K562 (cell line): ENCODE measurements around the gene PWP2. TPM values are rescaled to one million over a fixed set of nuclear protein-coding genes. Genes with fewer than 3 reads are reported as not detected.

Experiments
- ATAC-seq: fragments of 200-7000 bp; cut with Tn5 transposase; 3 replicates; pipeline ENCODE4 v1.9.1; 2020; ENCODE audit warnings: moderate library complexity
- BruUV-seq: library from RNA; stranded (reverse); fragments of 400-500 nt; replicated peaks from 2 replicates; lab custom pipeline; 2021; lab: Mats Ljungman, UMichigan
- CTCF ChIA-PET: fragments of 300-600 bp; formaldehyde crosslinking; extraction: SDS; loops from one replicate; lab custom pipeline; 2021; ENCODE audit warnings: low intra/inter-chr PET ratio; lab: Yijun Ruan, JAX
- POLR2A ChIA-PET: fragments of 300-600, 350-650 bp; sonication (Branson Sonifier 250); formaldehyde crosslinking; extraction: SDS; loops from one replicate; lab custom pipeline; 2021; ENCODE audit warnings: antibody characterized with exemption, inconsistent platforms; lab: Yijun Ruan, JAX
- DNase-seq, 4 experiments: peaks; one replicate each; pipeline versions ENCODE4 v3.0.0 to v3.0.0-alpha.2; 2011 to 2018; ENCODE audit warnings: low spot score in 3 of 4, mixed read lengths in 3 of 4; ENCODE audit errors: extremely low read depth in 1 of 4
- FAIRE-seq: peaks from 2 replicates; lab custom pipeline; 2011; peaks lifted over from hg19 to GRCh38; lab: Jason Lieb, UNC
- H2AFZ ChIP-seq: 2 replicates; pipeline ENCODE4 v1.6.0; 2011; ENCODE audit warnings: low read depth, low read length, control low read depth, inconsistent platforms
- H3K27ac ChIP-seq: fragments of 200-600 bp; 3 replicates; pipeline ENCODE4 v1.8.0; 2011; ENCODE audit warnings: low read depth, mild to moderate bottlenecking, control low read depth, inconsistent platforms, low read length, moderate library complexity, mixed read lengths; ENCODE audit errors: extremely low read depth
- H3K27me3 ChIP-seq, 2 experiments: fragments of 300-600 bp in 1 of 2; 2 replicates in 1 of 2; 3 replicates in 1 of 2; pipeline versions ENCODE4 v1.6.0 to v1.8.0; 2011; ENCODE audit warnings: inconsistent platforms in 2 of 2, low read length in 2 of 2, mild to moderate bottlenecking in 1 of 2, mixed read lengths in 1 of 2, moderate library complexity in 1 of 2; ENCODE audit not compliant: control insufficient read depth in 2 of 2, insufficient read depth in 2 of 2
- H3K36me3 ChIP-seq: fragments of 300-600 bp; 3 replicates; pipeline ENCODE4 v1.8.0; 2011; ENCODE audit warnings: mild to moderate bottlenecking, low read length, inconsistent platforms; ENCODE audit not compliant: control insufficient read depth, insufficient read depth
- H3K4me1 ChIP-seq, 2 experiments: fragments of 200-600 bp in 1 of 2; replicated peaks in 1 of 2; 2 replicates in 1 of 2; 3 replicates in 1 of 2; pipeline versions ENCODE4 v1.5.1 to v1.8.0; 2011; ENCODE audit warnings: inconsistent platforms in 2 of 2, low read length in 2 of 2, mild to moderate bottlenecking in 1 of 2, mixed read lengths in 1 of 2, moderate library complexity in 1 of 2; ENCODE audit not compliant: control insufficient read depth in 2 of 2, insufficient read depth in 2 of 2
- H3K4me2 ChIP-seq: 2 replicates; pipeline ENCODE4 v1.6.1; 2011; ENCODE audit warnings: low read length, control low read depth, inconsistent platforms, mixed read lengths; ENCODE audit not compliant: insufficient read depth
- H3K4me3 ChIP-seq: fragments of 200-600 bp; sonication (generic), shearing (Covaris generic); 2 replicates; pipeline ENCODE4 v1.5.1; 2016; ENCODE audit warnings: control low read depth, inconsistent platforms
- H3K79me2 ChIP-seq: fragments of 200-600 bp; 3 replicates; pipeline ENCODE4 v1.8.0; 2011; ENCODE audit warnings: low read length, inconsistent platforms; ENCODE audit not compliant: control insufficient read depth, insufficient read depth
- H3K9ac ChIP-seq, 2 experiments: 2 replicates each; pipeline versions ENCODE4 v1.6.0 to v1.6.1; 2011; ENCODE audit warnings: low read depth in 2 of 2, low read length in 2 of 2, control low read depth in 1 of 2, inconsistent platforms in 1 of 2, mild to moderate bottlenecking in 1 of 2, mixed read lengths in 1 of 2; ENCODE audit not compliant: insufficient read depth in 1 of 2
- H3K9me1 ChIP-seq: one replicate; pipeline ENCODE4 v1.6.0; 2011; ENCODE audit warnings: inconsistent platforms, mild to moderate bottlenecking, low read length, moderate library complexity; ENCODE audit not compliant: control insufficient read depth, insufficient read depth
- H3K9me3 ChIP-seq: replicated peaks from 2 replicates; pipeline ENCODE4 v1.5.1; 2011; ENCODE audit warnings: low read depth, low read length, inconsistent platforms; ENCODE audit not compliant: control insufficient read depth, insufficient read depth
- H4K20me1 ChIP-seq: replicated peaks from 2 replicates; pipeline ENCODE4 v1.6.1; 2011; ENCODE audit warnings: low read length, inconsistent platforms, mixed read lengths; ENCODE audit not compliant: control insufficient read depth, insufficient read depth
- SRF ChIP-seq, 2 experiments: fragments of 250-450, 450-650 bp in 1 of 2; sonication (Bioruptor Pico) in 1 of 2; sonication (generic) in 1 of 2; formaldehyde crosslinking; IDR thresholded peaks; 2 replicates each; pipeline versions ENCODE4 v1.5.0 to v1.5.1; 2020 to 2022; ENCODE audit warnings: mild to moderate bottlenecking in 1 of 2, missing genetic modification reagents in 1 of 2
- WGBS: fragments of 100-300 bp; shearing (Covaris generic); methylation state at CpG from one replicate; pipeline ENCODE4 v1.1.6; 2016; ENCODE audit warnings: low coverage, mixed read lengths; ENCODE audit not compliant: insufficient coverage; ENCODE audit errors: missing lambda C conversion rate; 5-methylcytosine and 5-hydroxymethylcytosine counted together
- in situ Hi-C: fragments of 300-500 bp; cut with MboI; formaldehyde crosslinking; loops from 4 replicates; pipeline ENCODE4 v1.15.0; 2018; ENCODE audit warnings: inconsistent platforms, mixed read lengths
- intact Hi-C: fragments of 100-400 bp; cut with micrococcal nuclease; formaldehyde crosslinking; loops from 2 replicates; pipeline ENCODE4 v1.14.2; 2022
- polyA plus RNA-seq, 8 experiments: library from polyadenylated mRNA; depleted of rRNA in 4 of 8; stranded (reverse) in 5 of 8; unstranded in 3 of 8; fragments of >200 nt; fragmentation: Nextera tagmentation in 2 of 8; fragmentation: Illumina TruSeq in 1 of 8; extraction: Ambion mirVana in 2 of 8; extraction: Trizol in 1 of 8; gene quantifications; 2 replicates each; pipeline versions ENCODE4 v1.2.1 to v1.2.3, GENCODE V29; 2011 to 2014; ENCODE audit warnings: inconsistent platforms in 1 of 8, missing spikeins in 1 of 8
- total RNA-seq, 7 experiments: library from RNA; depleted of rRNA in 6 of 7; stranded (reverse); fragments of >200 nt in 6 of 7; fragmentation: Illumina TruSeq in 2 of 7; extraction: Trizol in 2 of 7; gene quantifications; 2 replicates each; pipeline versions ENCODE4 v1.2.1 to v1.2.3, GENCODE V29; 2011 to 2021; ENCODE audit warnings: low replicate concordance in 1 of 7
- TF ChIP-seq, protein P1 (sequence below): fragments of 450-650 bp; formaldehyde crosslinking; IDR thresholded peaks from 2 replicates; pipeline ENCODE4 v1.4.0; 2020; ENCODE audit warnings: mild to moderate bottlenecking, mixed read lengths

PWP2 gene
- total and polyA plus RNA-seq, 9 of the 15 experiments (the other 6 are each of a cell fraction or from before 2014, with no cell fraction given): 0.72 to 57.6 (median 31.1) TPM

DNA sequence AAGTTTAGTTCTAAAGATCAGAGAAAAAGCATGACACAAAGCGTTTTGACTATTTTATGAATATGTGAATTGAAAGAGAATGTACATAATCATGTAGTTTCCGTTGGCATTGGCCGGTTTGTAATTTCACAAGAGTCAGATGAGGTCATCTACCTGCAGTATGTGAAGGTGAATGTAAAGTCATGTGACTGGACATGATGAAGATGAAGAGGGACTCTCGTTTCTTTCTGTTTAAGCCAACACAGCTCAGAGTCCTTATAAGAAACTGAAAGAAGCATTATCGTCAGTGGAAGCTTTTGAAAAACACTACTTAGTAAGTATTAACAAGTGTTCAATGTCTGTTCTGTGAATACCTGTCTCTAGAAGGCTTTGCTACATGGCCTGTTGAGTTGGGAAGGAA, 30.9 kb upstream of the PWP2 start:
- H3K27ac ChIP-seq: no peak overlapping the region
- H3K36me3 ChIP-seq: peaks cover 91% of the 10 kb centered on the region
- peaks cover 0 to 3% of the 10 kb centered on the region in 2 experiments; a peak in 1 of 5 replicates for H3K4me1 ChIP-seq
- TF ChIP-seq SRF (CRISPR knock-in tag; IDR thresholded peaks at IDR 0.05): no peak
- TF ChIP-seq, protein P1, sequence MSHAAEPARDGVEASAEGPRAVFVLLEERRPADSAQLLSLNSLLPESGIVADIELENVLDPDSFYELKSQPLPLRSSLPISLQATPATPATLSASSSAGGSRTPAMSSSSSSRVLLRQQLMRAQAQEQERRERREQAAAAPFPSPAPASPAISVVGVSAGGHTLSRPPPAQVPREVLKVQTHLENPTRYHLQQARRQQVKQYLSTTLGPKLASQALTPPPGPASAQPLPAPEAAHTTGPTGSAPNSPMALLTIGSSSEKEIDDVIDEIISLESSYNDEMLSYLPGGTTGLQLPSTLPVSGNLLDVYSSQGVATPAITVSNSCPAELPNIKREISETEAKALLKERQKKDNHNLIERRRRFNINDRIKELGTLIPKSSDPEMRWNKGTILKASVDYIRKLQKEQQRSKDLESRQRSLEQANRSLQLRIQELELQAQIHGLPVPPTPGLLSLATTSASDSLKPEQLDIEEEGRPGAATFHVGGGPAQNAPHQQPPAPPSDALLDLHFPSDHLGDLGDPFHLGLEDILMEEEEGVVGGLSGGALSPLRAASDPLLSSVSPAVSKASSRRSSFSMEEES (CRISPR knock-in tag): peak; percentile 88
- ATAC-seq: no peak
- CTCF ChIA-PET: interaction anchor here (0.6 kb wide), 1 partner anchor 16 kb away, joined by 3 read pairs; no protein-coding TSS in a partner anchor
- 0 out of 2 replicates have a peak, but pooled peaks cover 5% of the 10 kb centered on the region for H4K20me1 ChIP-seq
- no peaks in the 10 kb centered on the region for H3K9me1 ChIP-seq
- POLR2A ChIA-PET: no interaction called here
- no peak for DNase-seq
- H3K27me3 ChIP-seq: no peaks in the 10 kb centered on the region
- in situ Hi-C loops: no loop called here
- BruUV-seq: no TSS peak
- no peak for FAIRE-seq
- H3K9ac ChIP-seq: no peak overlapping the region
- H3K4me3 ChIP-seq: no peak overlapping the region
- 83% methylated on average over 5 of the region's 5 CpGs for WGBS
- intact Hi-C loops: no loop called here
- peaks cover 3% of the 10 kb centered on the region; the same call in 1 of the 3 replicates for H3K79me2 ChIP-seq
- no peak overlapping the region for H2AFZ ChIP-seq
- no peaks in the 10 kb centered on the region for H3K9me3 ChIP-seq
- no peak overlapping the region for H3K4me2 ChIP-seq
